ENCODE data around the gene TDO2. TPM values are rescaled to one million over a fixed set of nuclear protein-coding genes. Genes with fewer than 3 reads are reported as not detected.
A peak's percentile ranks its signal among the peaks of the same experiment; 100 is the strongest.

TDO2 gene
- total RNA-seq, 4 donors from 2014 or later: not detected

DNA sequence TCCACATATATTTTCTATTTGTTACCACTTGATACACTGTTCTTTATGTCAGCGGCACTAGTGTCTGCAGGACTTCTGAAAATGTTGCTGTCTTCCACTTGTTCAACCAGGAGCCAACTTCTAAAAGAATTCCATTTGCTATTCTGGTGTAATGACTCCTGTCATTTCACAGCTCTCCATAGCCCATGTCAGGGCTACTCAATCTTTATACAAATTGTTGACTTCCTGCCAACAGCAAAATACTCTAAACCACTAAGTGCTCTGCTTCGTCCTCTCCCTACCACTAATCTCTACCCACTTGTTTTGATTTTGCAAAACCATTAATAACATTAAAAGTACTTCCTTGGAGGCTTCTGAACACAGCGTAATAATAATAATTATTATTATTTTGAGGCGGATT lies 43.0 kb downstream of the TDO2 start:
- no peaks in the 10 kb centered on the region for H3K27me3 ChIP-seq
- H3K27ac ChIP-seq (replicated peaks in 1 of 4): no peak overlapping the region
- no peaks in the 10 kb centered on the region for H3K9me3 ChIP-seq
- peaks cover 0 to 7% (median 4%) of the 10 kb centered on the region in 4 donors for H3K36me3 ChIP-seq
- TF ChIP-seq POLR2A (IDR thresholded peaks at IDR 0.05; ENCODE audit: low read depth) (no peak), EP300 (IDR thresholded peaks at IDR 0.05) (no peak), POLR2AphosphoS5 (IDR thresholded peaks at IDR 0.05) (no peak)
- TF ChIP-seq, protein P1, sequence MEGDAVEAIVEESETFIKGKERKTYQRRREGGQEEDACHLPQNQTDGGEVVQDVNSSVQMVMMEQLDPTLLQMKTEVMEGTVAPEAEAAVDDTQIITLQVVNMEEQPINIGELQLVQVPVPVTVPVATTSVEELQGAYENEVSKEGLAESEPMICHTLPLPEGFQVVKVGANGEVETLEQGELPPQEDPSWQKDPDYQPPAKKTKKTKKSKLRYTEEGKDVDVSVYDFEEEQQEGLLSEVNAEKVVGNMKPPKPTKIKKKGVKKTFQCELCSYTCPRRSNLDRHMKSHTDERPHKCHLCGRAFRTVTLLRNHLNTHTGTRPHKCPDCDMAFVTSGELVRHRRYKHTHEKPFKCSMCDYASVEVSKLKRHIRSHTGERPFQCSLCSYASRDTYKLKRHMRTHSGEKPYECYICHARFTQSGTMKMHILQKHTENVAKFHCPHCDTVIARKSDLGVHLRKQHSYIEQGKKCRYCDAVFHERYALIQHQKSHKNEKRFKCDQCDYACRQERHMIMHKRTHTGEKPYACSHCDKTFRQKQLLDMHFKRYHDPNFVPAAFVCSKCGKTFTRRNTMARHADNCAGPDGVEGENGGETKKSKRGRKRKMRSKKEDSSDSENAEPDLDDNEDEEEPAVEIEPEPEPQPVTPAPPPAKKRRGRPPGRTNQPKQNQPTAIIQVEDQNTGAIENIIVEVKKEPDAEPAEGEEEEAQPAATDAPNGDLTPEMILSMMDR (IDR thresholded peaks at IDR 0.05): no peak
- no peak overlapping the region for H3K4me3 ChIP-seq
- intact Hi-C loops (cut with DNase I): no loop called here
- no peak for DNase-seq (ENCODE audit: extremely low spot score)
- 68% methylated on average over 4 of the region's 4 CpGs for WGBS
- peaks cover 0 to 4% (median 1%) of the 10 kb centered on the region in 4 donors for H3K4me1 ChIP-seq

DNA sequence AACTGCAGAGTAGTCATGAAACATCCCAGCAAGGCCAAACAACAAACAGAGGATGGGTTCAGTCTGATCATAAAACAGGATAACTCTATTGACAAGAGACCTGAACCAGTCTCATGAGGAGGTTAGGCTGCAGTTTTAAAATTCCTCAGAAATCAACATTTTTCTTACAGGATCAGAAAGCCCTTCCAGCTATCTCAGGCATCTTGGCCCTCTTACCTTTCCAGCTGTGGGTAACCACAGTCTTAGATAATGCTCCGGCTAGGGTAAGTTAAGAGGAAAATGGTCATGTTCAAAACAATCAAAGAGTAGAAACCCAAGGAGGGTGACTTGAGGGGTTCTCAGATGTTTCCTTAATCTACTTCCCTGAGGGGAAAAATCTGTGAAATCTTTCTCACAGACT lies 45.0 kb downstream of the TDO2 start:
- H3K27ac ChIP-seq (replicated peaks in 1 of 4): no peak overlapping the region
- no peaks in the 10 kb centered on the region for H3K9me3 ChIP-seq
- H3K36me3 ChIP-seq: no peaks in the 10 kb centered on the region
- TF ChIP-seq POLR2A (IDR thresholded peaks at IDR 0.05; ENCODE audit: low read depth): no peak
- TF ChIP-seq EP300 (IDR thresholded peaks at IDR 0.05): no peak
- TF ChIP-seq, protein P1 (IDR thresholded peaks at IDR 0.05): no peak
- TF ChIP-seq POLR2AphosphoS5 (IDR thresholded peaks at IDR 0.05): no peak
- no peak overlapping the region for H3K4me3 ChIP-seq
- intact Hi-C loops (cut with DNase I): no loop called here
- no peaks in the 10 kb centered on the region for H3K27me3 ChIP-seq
- 74% methylated on average over 1 of the region's 1 CpG for WGBS
- peaks cover 4 to 14% (median 10%) of the 10 kb centered on the region in 4 donors for H3K4me1 ChIP-seq
- DNase-seq (ENCODE audit: extremely low spot score): no peak

DNA sequence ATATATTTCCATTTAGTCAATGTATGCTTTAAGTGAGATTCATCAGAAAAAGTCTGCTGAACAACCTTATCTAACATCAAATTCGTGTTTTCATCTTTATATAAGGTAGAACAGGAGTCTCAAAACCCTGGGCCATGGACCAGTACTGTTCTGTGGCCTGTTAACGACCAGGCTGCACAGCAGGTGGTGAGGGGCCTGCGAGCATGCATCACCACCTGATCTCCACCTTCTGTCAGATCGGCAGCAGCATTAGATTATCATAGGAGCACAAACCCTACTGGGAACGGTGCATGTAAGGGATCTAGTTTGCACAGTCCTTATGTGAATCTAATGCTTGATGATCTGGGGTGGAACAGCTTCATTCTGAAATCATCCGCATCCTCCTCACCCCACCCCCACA lies 47.0 kb downstream of the TDO2 start:
- TF ChIP-seq, protein P1 (IDR thresholded peaks at IDR 0.05): no peak
- TF ChIP-seq POLR2AphosphoS5 (IDR thresholded peaks at IDR 0.05) (no peak), EP300 (IDR thresholded peaks at IDR 0.05) (no peak), POLR2A (IDR thresholded peaks at IDR 0.05; ENCODE audit: low read depth) (no peak)
- H3K4me1 ChIP-seq: peaks cover 4 to 20% (median 14%) of the 10 kb centered on the region in 4 donors
- no peaks in the 10 kb centered on the region for H3K36me3 ChIP-seq
- H3K27ac ChIP-seq (replicated peaks in 1 of 4): no peak overlapping the region
- no peak for DNase-seq (ENCODE audit: extremely low spot score)
- intact Hi-C loops (cut with DNase I): loop anchor here (5.0 to 10.0 kb wide), 3 partner anchors 508 to 1094 kb away; no protein-coding TSS in a partner anchor
- H3K4me3 ChIP-seq: no peak overlapping the region
- no peaks in the 10 kb centered on the region for H3K27me3 ChIP-seq
- 83% methylated on average over 4 of the region's 6 CpGs for WGBS
- no peaks in the 10 kb centered on the region for H3K9me3 ChIP-seq

DNA sequence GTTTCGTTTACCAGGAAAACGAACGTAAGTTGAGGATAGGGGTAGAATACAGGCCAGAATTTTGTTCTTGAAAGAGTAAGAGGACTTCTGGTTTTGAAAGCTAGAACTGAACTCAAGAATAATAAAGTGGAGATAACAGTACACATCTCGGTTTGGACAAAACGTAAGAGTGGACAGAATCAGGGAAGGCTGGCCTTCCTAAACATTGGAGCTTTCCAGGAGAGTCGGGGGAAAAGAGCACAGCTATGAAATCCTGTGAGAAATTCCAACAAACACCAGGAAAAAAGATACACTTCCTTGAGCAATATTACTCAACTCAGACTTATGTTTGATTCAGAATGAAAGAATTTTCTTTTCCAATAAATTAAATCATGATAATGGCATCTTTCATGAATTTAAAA lies 49.0 kb downstream of the TDO2 start:
- Histone ChIP-seq H3K27ac (replicated peaks in 1 of 4) (peak overlapping the region; percentile 94 to 98 (median 96)), H3K36me3 (no peaks in the 10 kb centered on the region), H3K9me3 (no peaks in the 10 kb centered on the region), H3K4me1 (peaks cover 4 to 20% (median 14%) of the 10 kb centered on the region in 4 donors), H3K27me3 (no peaks in the 10 kb centered on the region), H3K4me3 (peak overlapping the region; percentile 67 to 81 (median 78))
- intact Hi-C loops (cut with DNase I): loop anchor here (5.0 to 10.0 kb wide), 3 partner anchors 510 to 1092 kb away; no protein-coding TSS in a partner anchor
- no peak for DNase-seq (ENCODE audit: extremely low spot score)
- WGBS: 35% methylated on average over 6 of the region's 6 CpGs
- no peak for TF ChIP-seq POLR2AphosphoS5 (IDR thresholded peaks at IDR 0.05)

DNA sequence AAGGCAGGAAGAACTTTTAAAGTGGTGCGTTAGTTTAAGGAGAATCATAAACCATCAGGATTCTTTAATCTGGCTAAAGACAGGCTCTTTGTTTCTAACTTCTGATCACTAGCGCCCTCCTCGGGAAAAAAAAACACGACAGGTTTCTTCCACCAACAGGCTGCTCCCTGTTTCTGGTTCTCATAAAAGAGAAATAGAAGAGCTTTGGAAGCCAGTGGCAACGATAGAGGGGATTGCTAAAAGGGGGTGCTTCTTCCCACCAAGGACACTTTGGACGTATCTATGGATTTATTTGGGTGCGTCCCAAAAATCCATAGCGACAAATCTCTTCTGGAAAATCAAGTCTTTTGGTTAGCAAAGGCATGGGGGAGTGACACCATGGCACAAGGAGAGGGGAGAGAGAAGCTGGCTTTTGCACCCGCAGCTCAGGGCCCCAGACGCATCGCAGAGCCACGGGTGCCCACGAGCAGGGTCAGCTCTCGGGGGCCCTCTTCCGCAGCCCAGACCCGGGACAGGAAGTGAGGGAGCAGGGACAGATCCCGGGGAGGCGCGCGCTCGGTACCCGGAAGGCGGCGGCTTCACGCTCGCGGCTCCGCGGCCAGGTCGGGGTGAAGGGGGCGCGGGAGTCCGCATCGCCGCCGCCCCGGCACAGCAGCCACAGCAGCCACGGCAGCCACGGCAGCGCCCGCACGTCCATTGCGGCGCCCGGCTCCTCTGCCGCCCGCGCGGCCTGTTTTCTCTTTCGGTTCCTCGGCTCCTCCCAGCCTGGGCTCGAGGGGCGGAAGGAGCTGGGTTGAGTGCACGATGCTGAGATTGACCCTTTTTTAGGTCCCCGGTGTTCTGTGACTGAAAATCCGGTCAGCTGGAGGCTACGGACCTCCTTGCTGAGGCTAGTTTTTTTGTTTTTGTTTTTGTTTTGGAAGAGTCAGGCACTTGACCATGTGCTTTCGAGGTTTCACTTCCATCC lies 49.9 kb downstream of the TDO2 start, which contains the start of gene CTSO:
TSS of gene CTSO (minus strand) at position 716 of the 967 bp plus-strand sequence. CDS start at position 697, 19 bp downstream.
- Histone ChIP-seq H3K4me3 (peak within 1 kb of the TSS; percentile 67 to 81 (median 78)), H3K9me3 (no peaks in the 10 kb centered on the region), H3K27ac (replicated peaks in 1 of 4) (peak within 1 kb of the TSS; percentile 94 to 98 (median 96)), H3K36me3 (no peaks in the 10 kb centered on the region), H3K27me3 (no peaks in the 10 kb centered on the region), H3K4me1 (peaks cover 4 to 20% (median 14%) of the 10 kb centered on the region in 4 donors)
- intact Hi-C loops (cut with DNase I): loop anchor here (5.0 to 10.0 kb wide), 3 partner anchors 511 to 1091 kb away; no protein-coding TSS in a partner anchor
- no peak for TF ChIP-seq EP300 (IDR thresholded peaks at IDR 0.05)
- peak in 1 of 2 donors; percentile 64 for TF ChIP-seq POLR2AphosphoS5 (IDR thresholded peaks at IDR 0.05)
- peak; percentile 10 for TF ChIP-seq POLR2A (IDR thresholded peaks at IDR 0.05; ENCODE audit: low read depth)
- TF ChIP-seq, protein P1 (IDR thresholded peaks at IDR 0.05): peak; percentile 61 to 65 (median 62)
- 2% methylated on average over 28 of the region's 58 CpGs for WGBS
- DNase-seq (ENCODE audit: extremely low spot score): peak; percentile 93
